NK-92 treated with Interleukin-12 subunit alpha and Interleukin-12 subunit beta, amount 100 ng/mL, for 24 hours (cell line): ENCODE results near the gene KLHL2.
"Not testable (repeated sequence)": the region's sequence is repeated elsewhere in the genome, so short reads cannot be mapped to it uniquely, and the experiment has no call there.

Source experiments
- DNase-seq: peaks from one replicate; lab custom pipeline; 2025; lab: John Stamatoyannopoulos, UW

KLHL2 gene

GRCh38 chr4:165207431-165208220, at the start of gene KLHL2:
TSS of gene KLHL2 (plus strand) at chr4:165207561. CDS start at chr4:165207877, 316 bp downstream.
- peak; percentile 38 for DNase-seq

- DNase-seq: no peak
These were observed 48.6 kb upstream of the KLHL2 start for GRCh38 chr4:165158762-165159161.

GRCh38 chr4:165164257-165164656, 43.1 kb upstream of the KLHL2 start:
- no peak for DNase-seq

GRCh38 chr4:165166872-165167271, 40.5 kb upstream of the KLHL2 start:
- DNase-seq: not testable (repeated sequence)

- DNase-seq: no peak
These were observed 39.7 kb upstream of the KLHL2 start for GRCh38 chr4:165167650-165168049.

GRCh38 chr4:165170819-165171218, 36.5 kb upstream of the KLHL2 start:
- no peak for DNase-seq

GRCh38 chr4:165175470-165175869, 31.9 kb upstream of the KLHL2 start:
- not testable (repeated sequence) for DNase-seq

- DNase-seq: no peak
These were observed 31.5 kb upstream of the KLHL2 start for GRCh38 chr4:165175879-165176278.

- DNase-seq: no peak
These were observed 29.4 kb upstream of the KLHL2 start for GRCh38 chr4:165177725-165178666.

GRCh38 chr4:165184220-165184619, 23.1 kb upstream of the KLHL2 start:
- DNase-seq: no peak

- not testable (repeated sequence) for DNase-seq
These were observed 22.4 kb upstream of the KLHL2 start for GRCh38 chr4:165184998-165185397.

- DNase-seq: no peak
These were observed 21.9 kb upstream of the KLHL2 start for GRCh38 chr4:165185448-165185847.

GRCh38 chr4:165190591-165191347, 16.6 kb upstream of the KLHL2 start:
- DNase-seq: no peak

GRCh38 chr4:165191348-165191656, 16.1 kb upstream of the KLHL2 start:
- no peak for DNase-seq

GRCh38 chr4:165191814-165192499, 15.4 kb upstream of the KLHL2 start:
- no peak for DNase-seq

GRCh38 chr4:165192500-165192898, 14.9 kb upstream of the KLHL2 start:
- no peak for DNase-seq

GRCh38 chr4:165192956-165193355, 14.4 kb upstream of the KLHL2 start:
- no peak for DNase-seq

GRCh38 chr4:165194368-165194767, 13.0 kb upstream of the KLHL2 start:
- DNase-seq: no peak

- DNase-seq: no peak
These were observed 9.0 kb upstream of the KLHL2 start for GRCh38 chr4:165198329-165198728.

- no peak for DNase-seq
These were observed 8.1 kb upstream of the KLHL2 start for GRCh38 chr4:165199286-165199685.

- DNase-seq: no peak
These were observed 7.6 kb upstream of the KLHL2 start for GRCh38 chr4:165199722-165200121.

GRCh38 chr4:165201806-165202205, 5.6 kb upstream of the KLHL2 start:
- DNase-seq: no peak
